ENCODE results near the gene FBXO42. TPM values are rescaled to one million over a fixed set of nuclear protein-coding genes. Genes with fewer than 3 reads are reported as not detected.

FBXO42 gene
- total RNA-seq, 1 donor from 2014 or later = 21.0 TPM

GRCh38 chr1:16203550-16203949 lies 148.7 kb downstream of the FBXO42 start:
- Histone ChIP-seq H3K4me3 (no peak overlapping the region), H3K27me3 (no peaks in the 10 kb centered on the region), H3K4me1 (peaks cover 13% of the 10 kb centered on the region), H3K27ac (no peak overlapping the region), H3K9me3 (no peaks in the 10 kb centered on the region), H3K36me3 (peaks cover 3% of the 10 kb centered on the region)
- DNase-seq = no peak
- TF ChIP-seq CTCF (IDR thresholded peaks at IDR 0.05) = no peak
- ATAC-seq = no peak
- intact Hi-C loops (cut with DNase I) = no loop called here

- Histone ChIP-seq H3K36me3 (peaks cover 3% of the 10 kb centered on the region), H3K9me3 (no peaks in the 10 kb centered on the region), H3K27ac (no peak overlapping the region), H3K4me1 (peaks cover 13% of the 10 kb centered on the region), H3K4me3 (no peak overlapping the region), H3K27me3 (no peaks in the 10 kb centered on the region)
- intact Hi-C loops (cut with DNase I) = no loop called here
- DNase-seq (no peak), ATAC-seq (no peak)
- no peak for TF ChIP-seq CTCF (IDR thresholded peaks at IDR 0.05)
Measured at GRCh38 chr1:16202281-16203210, 149.7 kb downstream of the FBXO42 start.

GRCh38 chr1:16199700-16200099 lies 152.6 kb downstream of the FBXO42 start:
- no peak overlapping the region for H3K27ac ChIP-seq
- H3K36me3 ChIP-seq = peaks cover 3% of the 10 kb centered on the region
- DNase-seq (no peak), ATAC-seq (no peak)
- no peaks in the 10 kb centered on the region for H3K9me3 ChIP-seq
- intact Hi-C loops (cut with DNase I) = no loop called here
- no peak overlapping the region for H3K4me3 ChIP-seq
- H3K4me1 ChIP-seq = no peaks in the 10 kb centered on the region
- H3K27me3 ChIP-seq = no peaks in the 10 kb centered on the region
- TF ChIP-seq CTCF (IDR thresholded peaks at IDR 0.05) = no peak

- intact Hi-C loops (cut with DNase I) = no loop called here
- Histone ChIP-seq H3K4me3 (no peak overlapping the region), H3K36me3 (peaks cover 3% of the 10 kb centered on the region), H3K4me1 (no peaks in the 10 kb centered on the region), H3K27ac (no peak overlapping the region), H3K27me3 (no peaks in the 10 kb centered on the region), H3K9me3 (no peaks in the 10 kb centered on the region)
- DNase-seq (no peak), ATAC-seq (no peak)
- no peak for TF ChIP-seq CTCF (IDR thresholded peaks at IDR 0.05)
Measured at GRCh38 chr1:16199157-16199501, 153.2 kb downstream of the FBXO42 start.

GRCh38 chr1:16198444-16199156 lies 153.7 kb downstream of the FBXO42 start:
- no peak for ATAC-seq
- no peak overlapping the region for H3K4me3 ChIP-seq
- no peak overlapping the region for H3K27ac ChIP-seq
- H3K27me3 ChIP-seq = no peaks in the 10 kb centered on the region
- H3K4me1 ChIP-seq = no peaks in the 10 kb centered on the region
- intact Hi-C loops (cut with DNase I) = no loop called here
- no peaks in the 10 kb centered on the region for H3K9me3 ChIP-seq
- no peak for TF ChIP-seq CTCF (IDR thresholded peaks at IDR 0.05)
- DNase-seq = peak; percentile 58
- peaks cover 3% of the 10 kb centered on the region for H3K36me3 ChIP-seq

Measured in upper lobe of right lung (tissue), 1 donor.